Right ventricle myocardium inferior (tissue), 1 donor: ENCODE results near the gene VGF. TPM values are rescaled to one million over a fixed set of nuclear protein-coding genes. Genes with fewer than 3 reads are reported as not detected.
"Not testable (repeated sequence)": the region's sequence is repeated elsewhere in the genome, so short reads cannot be mapped to it uniquely, and the experiment has no call there.

Experiments
- ATAC-seq: fragments of 200-7000 bp; cut with Tn5 transposase; one replicate; pipeline ENCODE4 v1.9.1; 2020; ENCODE audit warnings: mild to moderate bottlenecking, moderate library complexity
- DNase-seq: peaks from one replicate; pipeline ENCODE4 v3.0.0; 2021; ENCODE audit errors: missing footprints
- intact Hi-C: fragments of 100-400 bp; cut with DNase I; formaldehyde crosslinking; loops from one replicate; pipeline ENCODE4 v1.11.0; 2022
- microRNA-seq: library from miRNA; unstranded; fragments of <30 nt; microRNA quantifications from one replicate; pipeline ENCODE4 v1.2.0, GENCODE V29; 2020
- total RNA-seq: library from RNA; stranded (reverse); fragmentation: NEBNext Ultra II Directional; extraction: Animal tissue kit (Norgen Biotek cat#: 25700); gene quantifications from one replicate; pipeline ENCODE4 v1.2.1, GENCODE V29; 2021
- donor health status: DM: no; HTN: yes; CAD: no; lungs with severe emphysema.

VGF gene
- total RNA-seq, 1 donor from 2014 or later = not detected

DNA sequence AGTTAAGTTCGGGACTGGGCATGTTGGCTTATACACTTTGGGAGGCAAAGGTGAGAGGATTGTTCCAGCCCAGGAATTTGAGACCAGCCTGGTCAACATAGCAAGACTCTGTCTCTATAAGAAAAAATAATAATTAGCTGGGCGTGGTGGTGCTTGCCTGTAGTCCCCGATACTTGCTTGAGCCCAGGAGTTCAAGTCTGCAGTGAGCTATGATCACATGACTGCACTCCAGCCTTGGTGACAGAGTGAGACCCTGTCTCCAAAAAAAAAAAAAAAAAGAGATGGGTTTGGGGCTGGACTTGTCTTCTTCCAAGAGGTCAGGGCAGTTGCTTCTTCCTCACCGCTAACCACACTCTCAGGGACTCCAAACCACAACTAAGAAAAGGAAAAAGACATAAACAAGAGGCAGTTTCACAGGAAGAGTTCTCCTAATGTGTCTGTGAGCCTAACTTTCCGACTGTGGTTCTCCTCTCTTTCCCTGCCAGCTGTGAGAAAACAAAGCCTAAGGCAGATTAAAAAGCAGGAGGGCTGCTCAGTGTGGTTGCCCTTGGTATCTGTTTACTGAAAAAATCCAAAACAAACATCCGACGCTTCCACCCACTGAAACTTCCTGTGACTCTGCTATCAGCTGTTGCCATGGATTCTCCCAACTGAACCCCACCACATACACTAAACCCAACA is 40.9 kb downstream of the VGF start:
- ATAC-seq (no peak), DNase-seq (no peak)
- intact Hi-C loops = no loop called here

DNA sequence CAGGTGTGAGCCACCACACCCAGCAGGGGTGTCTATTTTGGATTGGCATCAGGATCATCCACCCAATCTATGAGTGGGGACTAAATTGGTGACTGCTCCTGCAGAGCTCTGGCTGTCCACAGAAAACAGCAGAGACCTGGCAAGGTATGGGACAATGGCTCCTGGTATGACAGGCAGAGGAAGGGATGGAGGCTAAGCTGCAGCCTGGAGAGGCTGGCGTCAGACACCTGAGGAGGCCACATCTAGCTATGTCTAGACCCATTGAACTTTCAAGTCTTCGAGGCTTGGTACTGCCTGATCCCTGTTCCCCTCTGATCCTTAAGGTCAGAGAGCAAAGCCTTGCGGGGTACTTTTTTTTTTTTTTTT is 41.7 kb downstream of the VGF start:
- ATAC-seq (no peak), DNase-seq (no peak)
- intact Hi-C loops = no loop called here

DNA sequence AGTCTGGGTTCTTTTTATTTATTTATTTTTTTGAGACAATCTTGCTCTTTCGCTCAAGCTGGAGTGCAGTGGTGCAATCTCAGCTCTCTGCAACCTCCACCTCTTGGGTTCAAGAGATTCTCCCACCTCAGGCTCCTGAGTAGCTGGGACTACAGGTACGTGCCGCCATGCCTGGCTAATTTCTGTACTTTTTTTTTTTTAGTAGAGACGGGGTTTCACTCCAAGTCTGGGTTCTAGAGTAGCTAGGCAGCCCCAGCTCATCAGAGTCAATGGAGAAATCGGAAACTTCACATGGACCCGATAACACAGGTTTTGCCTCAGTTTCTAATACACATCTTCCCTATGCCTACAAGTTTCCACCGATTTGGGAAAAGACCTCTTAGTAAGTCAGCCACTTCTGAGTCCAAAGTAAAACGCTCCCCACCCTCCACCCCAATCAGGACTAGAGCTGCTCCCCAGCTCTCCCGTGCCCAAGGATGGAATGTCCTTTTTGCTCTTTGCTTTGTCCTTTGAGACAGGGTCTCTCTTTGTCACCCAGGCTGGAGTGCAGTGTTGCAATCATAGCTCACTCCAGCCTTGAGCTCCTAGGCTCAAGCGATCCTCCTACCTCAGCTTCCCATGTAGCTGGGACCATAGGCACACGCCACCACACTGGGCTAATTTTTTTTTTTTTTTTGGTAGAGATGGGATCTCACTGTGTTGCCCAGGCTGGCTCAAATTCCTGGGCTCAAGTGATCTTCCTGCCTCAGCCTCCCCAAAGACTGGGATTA is 42.3 kb downstream of the VGF start:
- intact Hi-C loops = no loop called here
- no peak for DNase-seq
- ATAC-seq = no peak

- ATAC-seq (peak; percentile 61), DNase-seq (peak; percentile 74)
- intact Hi-C loops = no loop called here
These were observed 43.1 kb downstream of the VGF start for GRCh38 chr7:101121991-101122932.

- ATAC-seq, intact Hi-C loops, DNase-seq: not testable (repeated sequence)
These were observed 43.8 kb downstream of the VGF start for GRCh38 chr7:101121631-101121990.

DNA sequence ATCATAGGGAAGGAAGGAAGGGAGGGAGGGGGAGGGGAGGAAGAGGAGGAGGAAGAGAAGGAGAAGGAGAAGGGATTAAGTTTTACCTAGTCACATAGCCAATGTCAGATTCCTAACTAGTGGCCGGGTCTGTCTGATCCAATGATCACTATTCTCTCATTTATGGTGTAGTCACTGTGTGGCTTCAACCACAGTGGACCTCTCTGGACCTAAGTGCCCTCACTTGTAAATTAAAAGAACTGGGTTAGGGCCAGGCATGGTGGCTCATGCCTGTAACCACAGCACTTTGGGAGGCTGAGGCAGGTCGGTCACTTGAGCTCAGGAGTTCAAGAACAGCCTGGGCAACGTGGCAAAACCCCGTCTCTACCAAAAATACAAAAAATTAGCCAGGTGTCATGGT is 45.1 kb downstream of the VGF start:
- DNase-seq = peak; percentile 15
- no peak for ATAC-seq
- intact Hi-C loops = no loop called here

DNA sequence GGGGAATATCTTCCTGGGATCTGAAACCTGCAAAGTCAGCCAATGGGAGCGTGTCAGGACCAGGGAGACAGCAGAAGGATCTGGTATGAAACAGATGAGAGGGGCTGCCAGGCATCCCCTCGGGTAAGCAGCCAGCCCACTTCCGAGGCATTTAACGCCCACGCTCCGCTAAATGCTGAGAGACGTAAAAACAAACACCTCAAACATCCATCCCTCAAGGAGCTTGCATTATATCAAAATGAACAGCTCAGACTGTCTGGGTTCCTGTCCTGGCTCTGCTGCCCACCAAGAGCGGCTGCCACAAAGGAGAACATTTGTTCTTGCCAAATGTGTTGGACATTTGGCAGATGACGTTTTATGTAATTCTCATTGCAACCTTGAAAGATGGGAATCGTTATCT is 45.5 kb downstream of the VGF start:
- ATAC-seq = no peak
- peak; percentile 0 for DNase-seq

DNA sequence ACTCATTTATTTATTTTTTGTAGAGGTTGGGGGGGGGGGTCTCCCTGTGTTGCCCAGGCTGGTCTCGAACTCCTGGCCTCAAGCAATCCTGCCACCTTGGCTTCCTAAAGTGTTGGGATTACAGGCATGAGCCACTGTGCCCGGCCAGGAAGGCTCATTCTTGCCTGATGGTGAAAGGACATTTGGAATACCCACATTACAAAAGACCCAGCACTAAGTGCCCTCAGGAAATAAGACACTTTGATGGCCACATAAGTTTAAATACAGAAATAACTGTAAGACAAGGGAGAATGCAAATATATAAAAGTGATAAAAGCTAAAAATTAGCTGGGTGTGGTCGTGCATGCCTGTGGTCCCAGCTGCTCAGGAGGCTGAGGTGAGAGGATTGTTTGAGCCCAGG is 46.5 kb downstream of the VGF start:
- ATAC-seq (no peak), DNase-seq (peak; percentile 17)
- intact Hi-C loops = no loop called here

More for the DNA sequence above, 45.5 kb downstream of the VGF start:
- intact Hi-C loops = no loop called here

- DNase-seq (no peak), ATAC-seq (no peak)
- intact Hi-C loops = no loop called here
These were observed 48.5 kb downstream of the VGF start for GRCh38 chr7:101116898-101117297.

DNA sequence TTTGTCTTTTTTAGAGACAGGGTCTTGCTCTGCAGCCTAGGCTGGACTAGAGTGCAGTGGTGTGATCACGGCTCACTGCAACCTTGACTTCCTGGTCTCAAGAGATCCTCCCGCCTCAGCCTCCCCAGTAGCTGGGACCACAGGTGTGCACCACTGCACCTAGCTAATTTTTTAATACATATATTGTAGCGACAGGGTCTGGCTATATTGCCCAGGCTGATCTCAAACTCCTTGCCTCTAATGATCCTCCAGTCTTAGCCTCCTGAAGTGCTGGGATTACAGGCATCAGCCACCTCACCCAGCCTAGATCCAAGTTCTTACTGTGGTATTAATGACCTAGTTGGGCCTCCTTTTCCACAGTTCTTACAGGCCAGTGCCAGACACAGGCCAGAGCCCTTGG is 50.2 kb downstream of the VGF start:
- DNase-seq = no peak
- intact Hi-C loops = no loop called here
- no peak for ATAC-seq

DNA sequence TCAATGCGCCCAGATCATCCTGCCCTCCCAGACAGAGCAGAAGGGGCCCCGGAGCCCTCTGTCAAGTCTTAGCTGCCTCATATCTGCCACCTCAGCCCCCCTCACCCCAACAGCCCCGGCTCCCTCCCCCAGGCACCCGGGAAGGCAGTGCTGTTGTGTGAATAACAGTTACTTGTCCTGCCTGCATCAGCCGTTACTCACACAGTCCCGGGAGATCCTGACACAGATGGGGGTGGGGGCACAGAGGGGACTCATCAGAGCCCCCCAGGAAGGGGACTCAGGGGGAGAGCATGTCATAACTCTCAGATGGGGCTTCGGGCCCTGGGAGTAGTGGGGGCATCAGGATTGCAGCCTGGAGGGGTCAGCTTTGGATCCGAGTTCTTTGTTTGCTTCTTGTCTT is 50.9 kb downstream of the VGF start:
- intact Hi-C loops = no loop called here
- DNase-seq (peak; percentile 49), ATAC-seq (no peak)

DNA sequence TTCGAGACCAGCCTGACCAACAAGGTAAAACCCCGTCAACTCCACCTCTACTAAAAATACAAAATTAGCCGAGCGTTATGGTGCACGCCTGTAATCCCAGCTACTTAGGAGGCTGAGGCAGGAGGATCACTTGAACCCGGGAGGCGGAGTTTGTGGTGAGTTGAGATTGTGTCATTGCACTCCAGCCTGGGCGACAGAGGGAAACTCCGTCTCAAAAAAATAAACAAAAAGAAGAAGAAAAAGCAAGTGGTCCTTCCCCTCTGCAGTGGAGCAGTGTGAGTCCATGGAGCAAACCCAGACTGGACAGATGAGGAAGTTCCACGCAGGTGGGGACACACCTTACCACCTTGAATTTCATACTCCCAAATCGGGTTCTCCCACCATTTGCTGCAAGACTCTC is 51.5 kb downstream of the VGF start:
- ATAC-seq (no peak), DNase-seq (no peak)
- intact Hi-C loops = no loop called here

DNA sequence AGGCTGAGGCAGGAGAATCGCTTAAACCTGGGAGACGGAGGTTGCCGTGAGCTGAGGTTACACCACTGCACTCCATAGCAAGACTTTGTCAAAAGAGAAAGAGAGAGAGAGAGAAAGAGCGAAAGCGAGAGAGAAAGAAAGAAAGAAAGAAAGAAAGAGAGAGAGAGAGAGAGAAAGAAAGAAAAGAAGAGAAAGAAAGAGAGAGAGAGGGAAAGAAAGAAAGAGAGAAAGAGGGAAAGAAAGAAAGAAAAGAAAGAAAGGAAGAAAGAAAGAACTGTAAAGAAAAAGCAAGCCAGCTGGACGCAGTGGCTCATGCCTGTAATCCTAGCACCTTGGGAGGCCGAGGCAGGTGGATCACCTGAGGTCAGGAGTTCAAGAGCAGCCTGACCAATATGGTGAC is 52.2 kb downstream of the VGF start:
- DNase-seq, ATAC-seq, intact Hi-C loops: not testable (repeated sequence)

Small RNAs within 50 kb of the gene (microRNA-seq; reads per million reads assigned to microRNA genes)
- not detected for gene MIR4653

Other genes starting within 250 kb of the VGF start
- gene MUC3A, start 216.0 kb downstream of the VGF start, total RNA-seq = 0.51 TPM
- gene MUC12, start 196.0 kb downstream of the VGF start, total RNA-seq = not detected
- not detected for gene MUC17, start 145.5 kb downstream of the VGF start, total RNA-seq
- 21.0 TPM for gene TRIM56, start 80.1 kb downstream of the VGF start, total RNA-seq
- 1.6 TPM for gene SERPINE1, start 38.5 kb downstream of the VGF start, total RNA-seq
- gene AP1S1, start 11.1 kb downstream of the VGF start, total RNA-seq = 12.8 TPM
- gene NAT16, start 14.7 kb upstream of the VGF start, total RNA-seq = not detected
- gene MOGAT3, start 35.5 kb upstream of the VGF start, total RNA-seq = not detected
- 41.7 TPM for gene PLOD3, start 52.0 kb upstream of the VGF start, total RNA-seq
- 57.5 TPM for gene ZNHIT1, start 52.6 kb upstream of the VGF start, total RNA-seq
- 2.5 TPM for gene CLDN15, start 72.2 kb upstream of the VGF start, total RNA-seq
- 331 TPM for gene FIS1, start 79.5 kb upstream of the VGF start, total RNA-seq
- gene IFT22, start 156.2 kb upstream of the VGF start, total RNA-seq = 26.5 TPM
- gene COL26A1, start 197.3 kb upstream of the VGF start, total RNA-seq = not detected